Testis (tissue), 2 donors: ENCODE results near the gene FLT1.

Source experiments
- CTCF ChIP-seq, 3 experiments: fragments of 450-650 bp in 2 of 3; fragments of 200-600 bp in 1 of 3; sonication (generic) in 1 of 3; IDR thresholded peaks; one replicate each; pipeline ENCODE4 v1.5.1; 2016 to 2019; ENCODE audit warnings: antibody characterized with exemption in 3 of 3, mild to moderate bottlenecking in 2 of 3, moderate library complexity in 1 of 3
- POLR2A ChIP-seq: fragments of 450-650 bp; IDR thresholded peaks from one replicate; pipeline ENCODE4 v1.6.1; 2017; ENCODE audit warnings: antibody characterized with exemption, mild to moderate bottlenecking, moderate library complexity

GRCh38 chr13:28301839-28302238 lies 193.1 kb downstream of the FLT1 start:
- no peak for TF ChIP-seq POLR2A
- no peak for TF ChIP-seq CTCF (IDR thresholded peaks at IDR 0.05)
